GM23338 (cell line): Measurements from ENCODE around the gene ARHGEF10L. TPM values are rescaled to one million over a fixed set of nuclear protein-coding genes. Genes with fewer than 3 reads are reported as not detected.

Experiments
- ATAC-seq: fragments of 200-7000 bp; cut with Tn5 transposase; 3 replicates; pipeline ENCODE4 v1.9.1; 2020
- DNase-seq: peaks from one replicate; pipeline ENCODE4 v3.0.0-alpha.2; 2015; ENCODE audit warnings: low spot score
- H2AFZ ChIP-seq: fragments of 200-600 bp; sonication (generic); 2 replicates; pipeline ENCODE4 v1.8.0; 2016; ENCODE audit warnings: antibody characterized with exemption, mild to moderate bottlenecking, moderate library complexity
- H3F3A ChIP-seq: fragments of 200-600 bp; sonication (generic); replicated peaks from 2 replicates; pipeline ENCODE4 v1.8.0; 2017; ENCODE audit warnings: antibody characterized with exemption, mixed run types, low read depth
- H3K27ac ChIP-seq: fragments of 200-600 bp; sonication (generic); 2 replicates; pipeline ENCODE4 v1.6.1; 2016; ENCODE audit warnings: low read depth
- H3K27me3 ChIP-seq: fragments of 200-600 bp; sonication (generic); 2 replicates; pipeline ENCODE4 v1.8.0; 2016; ENCODE audit warnings: mild to moderate bottlenecking, mixed run types, moderate library complexity; ENCODE audit not compliant: insufficient read depth
- H3K36me3 ChIP-seq: fragments of 200-600 bp; sonication (generic); 2 replicates; pipeline ENCODE4 v1.8.0; 2016; ENCODE audit warnings: mild to moderate bottlenecking; ENCODE audit not compliant: insufficient read depth
- H3K4me1 ChIP-seq: fragments of 200-600 bp; sonication (generic); 2 replicates; pipeline ENCODE4 v1.8.0; 2016; ENCODE audit warnings: mild to moderate bottlenecking, moderate library complexity; ENCODE audit not compliant: insufficient read depth
- H3K4me2 ChIP-seq: fragments of 200-600 bp; sonication (generic); 2 replicates; pipeline ENCODE4 v1.7.1; 2017; ENCODE audit warnings: mixed run types
- H3K4me3 ChIP-seq: fragments of 200-600 bp; sonication (generic); 2 replicates; pipeline ENCODE4 v1.6.1; 2016; ENCODE audit warnings: mixed run types
- H3K79me2 ChIP-seq: fragments of 200-600 bp; sonication (generic); replicated peaks from 2 replicates; pipeline ENCODE4 v1.8.0; 2017; ENCODE audit warnings: mild to moderate bottlenecking; ENCODE audit not compliant: insufficient read depth
- H3K9me2 ChIP-seq: fragments of 200-600 bp; sonication (generic); 2 replicates; pipeline ENCODE4 v1.8.0; 2017; ENCODE audit not compliant: insufficient read depth
- H4K20me1 ChIP-seq: fragments of 200-600 bp; sonication (generic); replicated peaks from 2 replicates; pipeline ENCODE4 v1.8.0; 2017; ENCODE audit warnings: mild to moderate bottlenecking; ENCODE audit not compliant: insufficient read depth
- H3K27ac Mint-ChIP-seq: 2 replicates; pipeline ENCODE4 v1.8.0; 2020; ENCODE audit warnings: inconsistent platforms, mild to moderate bottlenecking, moderate library complexity, mixed read lengths
- H3K27me3 Mint-ChIP-seq: 3 replicates; pipeline ENCODE4 v1.8.0; 2022; ENCODE audit warnings: low read depth, mild to moderate bottlenecking, moderate library complexity, mixed read lengths, inconsistent platforms; ENCODE audit not compliant: insufficient read depth, poor library complexity
- H3K36me3 Mint-ChIP-seq: 3 replicates; pipeline ENCODE4 v1.8.0; 2021; ENCODE audit warnings: low read depth, mild to moderate bottlenecking, inconsistent platforms, moderate library complexity, mixed read lengths
- H3K4me1 Mint-ChIP-seq: 3 replicates; pipeline ENCODE4 v1.8.0; 2020; ENCODE audit warnings: mild to moderate bottlenecking, inconsistent platforms, mixed read lengths
- H3K4me3 Mint-ChIP-seq: 3 replicates; pipeline ENCODE4 v1.8.0; 2021; ENCODE audit warnings: moderate library complexity, mild to moderate bottlenecking, inconsistent platforms, mixed read lengths
- H3K9me3 Mint-ChIP-seq: 3 replicates; pipeline ENCODE4 v1.8.0; 2020; ENCODE audit warnings: moderate library complexity, mild to moderate bottlenecking, inconsistent platforms, mixed read lengths
- CREB1 ChIP-seq: fragments of 250-450 bp; sonication (Bioruptor Pico); IDR thresholded peaks from 2 replicates; pipeline ENCODE4 v1.5.0; 2020; ENCODE audit warnings: low read depth, mild to moderate bottlenecking, moderate library complexity
- EZH2 ChIP-seq: fragments of 200-600 bp; sonication (generic); IDR thresholded peaks from one replicate; pipeline ENCODE4 v1.8.0; 2017; ENCODE audit warnings: antibody characterized with exemption, mild to moderate bottlenecking, low read depth; ENCODE audit not compliant: unreplicated experiment
- EZH2phosphoT487 ChIP-seq: fragments of 200-600 bp; sonication (generic); IDR thresholded peaks from one replicate; pipeline ENCODE4 v1.8.1; 2018; ENCODE audit warnings: antibody characterized with exemption; ENCODE audit not compliant: unreplicated experiment
- JUNB ChIP-seq: IDR thresholded peaks from one replicate; pipeline ENCODE4 v1.6.1; 2016; ENCODE audit warnings: antibody characterized with exemption; ENCODE audit not compliant: unreplicated experiment
- NANOG ChIP-seq: IDR thresholded peaks from 2 replicates; pipeline ENCODE4 v1.6.1; 2016; ENCODE audit warnings: antibody characterized with exemption, borderline replicate concordance
- POLR2AphosphoS5 ChIP-seq: IDR thresholded peaks from 2 replicates; pipeline ENCODE4 v1.6.1; 2016; ENCODE audit warnings: antibody characterized with exemption, low read depth
- REST ChIP-seq: IDR thresholded peaks from one replicate; pipeline ENCODE4 v1.6.1; 2018; ENCODE audit warnings: antibody characterized with exemption; ENCODE audit not compliant: unreplicated experiment
- STAT1 ChIP-seq: IDR thresholded peaks from one replicate; pipeline ENCODE4 v1.6.1; 2016; ENCODE audit warnings: antibody characterized with exemption; ENCODE audit not compliant: unreplicated experiment
- ZNF114 ChIP-seq: fragments of 250-450 bp; sonication (Bioruptor Pico); IDR thresholded peaks from 2 replicates; pipeline ENCODE4 v1.5.0; 2020; ENCODE audit warnings: mild to moderate bottlenecking, moderate library complexity
- ZNF331 ChIP-seq: fragments of 250-450 bp; sonication (Bioruptor Pico); IDR thresholded peaks from 2 replicates; pipeline ENCODE4 v1.5.0; 2020; ENCODE audit warnings: low read depth, mild to moderate bottlenecking, moderate library complexity
- polyA plus RNA-seq: library from polyadenylated mRNA; unstranded; fragments of >200 nt; fragmentation: Nextera tagmentation; extraction: Ambion mirVana; gene quantifications from 2 replicates; pipeline ENCODE4 v1.2.1, GENCODE V29; 2016
- total RNA-seq: library from RNA; depleted of rRNA; stranded (reverse); fragments of >200 nt; shearing (Covaris generic); gene quantifications from 2 replicates; pipeline ENCODE4 v1.2.3, GENCODE V29; 2014
- TF ChIP-seq, protein P1 (sequence below), 2 experiments: fragments of 200-600 bp in 1 of 2; sonication (generic) in 1 of 2; conservative IDR thresholded peaks; 2 replicates each; pipeline versions ENCODE4 v1.5.1 to v1.6.1; 2016 to 2017; ENCODE audit warnings: antibody characterized with exemption in 2 of 2, low read depth in 2 of 2, mild to moderate bottlenecking in 2 of 2, moderate library complexity in 1 of 2
- TF ChIP-seq, protein P2 (sequence below): IDR thresholded peaks from 2 replicates; pipeline ENCODE4 v1.6.1; 2016; ENCODE audit warnings: antibody characterized with exemption

ARHGEF10L gene
- total and polyA plus RNA-seq, 2 experiments from 2014 or later, result 12.1 to 46.8 TPM

GRCh38 chr1:17535300-17535936 lies 4.1 kb upstream of the ARHGEF10L start:
- Histone ChIP-seq H3K27me3 (no peaks in the 10 kb centered on the region), H4K20me1 (no peaks in the 10 kb centered on the region), H3K4me3 (no peak overlapping the region), H3K79me2 (no peaks in the 10 kb centered on the region), H3K9me2 (no peaks in the 10 kb centered on the region), H2AFZ (no peak overlapping the region), H3F3A (peaks cover 17% of the 10 kb centered on the region), H3K36me3 (no peaks in the 10 kb centered on the region), H3K4me2 (no peak overlapping the region), H3K4me1 (peaks cover 15% of the 10 kb centered on the region), H3K27ac (no peak overlapping the region)
- Mint-ChIP-seq H3K4me1 (peaks cover 38% of the 10 kb centered on the region), H3K27ac (no peak overlapping the region), H3K36me3 (no peaks in the 10 kb centered on the region), H3K27me3 (peaks cover 10% of the 10 kb centered on the region), H3K9me3 (no peaks in the 10 kb centered on the region; the same call in 2 of the 3 replicates), H3K4me3 (no peak overlapping the region)
- TF ChIP-seq ZNF331 (no peak), JUNB (no peak), EZH2 (no peak), ZNF114 (CRISPR knock-in tag) (no peak), NANOG (no peak), CREB1 (CRISPR knock-in tag) (no peak), EZH2phosphoT487 (no peak), STAT1 (no peak), POLR2AphosphoS5 (no peak), REST (no peak)
- TF ChIP-seq, protein P1, sequence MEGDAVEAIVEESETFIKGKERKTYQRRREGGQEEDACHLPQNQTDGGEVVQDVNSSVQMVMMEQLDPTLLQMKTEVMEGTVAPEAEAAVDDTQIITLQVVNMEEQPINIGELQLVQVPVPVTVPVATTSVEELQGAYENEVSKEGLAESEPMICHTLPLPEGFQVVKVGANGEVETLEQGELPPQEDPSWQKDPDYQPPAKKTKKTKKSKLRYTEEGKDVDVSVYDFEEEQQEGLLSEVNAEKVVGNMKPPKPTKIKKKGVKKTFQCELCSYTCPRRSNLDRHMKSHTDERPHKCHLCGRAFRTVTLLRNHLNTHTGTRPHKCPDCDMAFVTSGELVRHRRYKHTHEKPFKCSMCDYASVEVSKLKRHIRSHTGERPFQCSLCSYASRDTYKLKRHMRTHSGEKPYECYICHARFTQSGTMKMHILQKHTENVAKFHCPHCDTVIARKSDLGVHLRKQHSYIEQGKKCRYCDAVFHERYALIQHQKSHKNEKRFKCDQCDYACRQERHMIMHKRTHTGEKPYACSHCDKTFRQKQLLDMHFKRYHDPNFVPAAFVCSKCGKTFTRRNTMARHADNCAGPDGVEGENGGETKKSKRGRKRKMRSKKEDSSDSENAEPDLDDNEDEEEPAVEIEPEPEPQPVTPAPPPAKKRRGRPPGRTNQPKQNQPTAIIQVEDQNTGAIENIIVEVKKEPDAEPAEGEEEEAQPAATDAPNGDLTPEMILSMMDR (conservative IDR thresholded peaks at IDR 0.05; ENCODE audit: low read depth in 2 of 2), result no peak
- TF ChIP-seq, protein P2, sequence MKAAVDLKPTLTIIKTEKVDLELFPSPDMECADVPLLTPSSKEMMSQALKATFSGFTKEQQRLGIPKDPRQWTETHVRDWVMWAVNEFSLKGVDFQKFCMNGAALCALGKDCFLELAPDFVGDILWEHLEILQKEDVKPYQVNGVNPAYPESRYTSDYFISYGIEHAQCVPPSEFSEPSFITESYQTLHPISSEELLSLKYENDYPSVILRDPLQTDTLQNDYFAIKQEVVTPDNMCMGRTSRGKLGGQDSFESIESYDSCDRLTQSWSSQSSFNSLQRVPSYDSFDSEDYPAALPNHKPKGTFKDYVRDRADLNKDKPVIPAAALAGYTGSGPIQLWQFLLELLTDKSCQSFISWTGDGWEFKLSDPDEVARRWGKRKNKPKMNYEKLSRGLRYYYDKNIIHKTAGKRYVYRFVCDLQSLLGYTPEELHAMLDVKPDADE, result no peak
- no peak for ATAC-seq
- DNase-seq, result no peak
